HepG2 (cell line): ENCODE data around the gene SH3D19. TPM values are rescaled to one million over a fixed set of nuclear protein-coding genes. Genes with fewer than 3 reads are reported as not detected.

ENCODE experiments used
- BHLHE40 ChIP-seq: IDR thresholded peaks from 2 replicates; pipeline ENCODE4 v1.6.1; 2011; ENCODE audit warnings: low read length, improper control_type of control experiment
- CBX5 ChIP-seq: sonication (generic); formaldehyde crosslinking; IDR thresholded peaks from 2 replicates; pipeline ENCODE4 v1.4.0; 2020; ENCODE audit warnings: missing genetic modification reagents, borderline replicate concordance
- HNRNPH1 ChIP-seq: fragments of 200-400 bp; formaldehyde crosslinking; optimal IDR thresholded peaks from 2 replicates; pipeline ENCODE3; 2017; ENCODE audit warnings: mild to moderate bottlenecking, low read depth, low read length
- KDM6A ChIP-seq: IDR thresholded peaks from 2 replicates; pipeline ENCODE4 v1.6.1; 2016; ENCODE audit warnings: low read depth
- MAF1 ChIP-seq: sonication (generic); formaldehyde crosslinking; IDR thresholded peaks from 2 replicates; pipeline ENCODE4 v1.5.0; 2020; ENCODE audit warnings: missing genetic modification reagents, borderline replicate concordance
- MAFK ChIP-seq, 2 experiments: IDR thresholded peaks in 1 of 2; conservative IDR thresholded peaks in 1 of 2; 2 replicates each; pipeline ENCODE4 v1.6.1; 2011; ENCODE audit warnings: improper control_type of control experiment in 2 of 2, low read length in 2 of 2
- MEIS2 ChIP-seq: sonication (generic); formaldehyde crosslinking; IDR thresholded peaks from 2 replicates; pipeline ENCODE4 v1.9.0; 2021; ENCODE audit warnings: mild to moderate bottlenecking, missing genetic modification reagents
- MTF2 ChIP-seq: sonication (generic); formaldehyde crosslinking; IDR thresholded peaks from 2 replicates; pipeline ENCODE4 v1.5.0; 2020; ENCODE audit warnings: missing genetic modification reagents, borderline replicate concordance
- NFRKB ChIP-seq: fragments of 450-650 bp; IDR thresholded peaks from 2 replicates; pipeline ENCODE4 v1.6.1; 2017
- NFYC ChIP-seq: IDR thresholded peaks from 2 replicates; pipeline ENCODE4 v1.6.1; 2016; ENCODE audit warnings: missing genetic modification reagents, missing compliant biosample characterization
- NR2F1 ChIP-seq, 2 experiments: fragments of 450-650 bp in 1 of 2; formaldehyde crosslinking in 1 of 2; IDR thresholded peaks; 2 replicates each; pipeline versions ENCODE4 v1.5.0 to v1.6.1; 2016 to 2020; ENCODE audit warnings: mild to moderate bottlenecking in 1 of 2, missing compliant biosample characterization in 1 of 2, missing genetic modification reagents in 1 of 2, moderate library complexity in 1 of 2
- NRL ChIP-seq: sonication (generic); formaldehyde crosslinking; IDR thresholded peaks from 2 replicates; pipeline ENCODE4 v1.5.0; 2020; ENCODE audit warnings: missing genetic modification reagents, mild to moderate bottlenecking, moderate library complexity, borderline replicate concordance
- POLR2G ChIP-seq: fragments of 200-400 bp; formaldehyde crosslinking; IDR thresholded peaks from 2 replicates; pipeline ENCODE4 v1.6.1; 2018; ENCODE audit warnings: mild to moderate bottlenecking, low read depth, low read length, moderate library complexity
- TBX2 ChIP-seq: sonication (generic); formaldehyde crosslinking; IDR thresholded peaks from 2 replicates; pipeline ENCODE4 v1.5.0; 2020; ENCODE audit warnings: missing genetic modification reagents, mild to moderate bottlenecking, borderline replicate concordance
- TBX3 ChIP-seq: fragments of 450-650 bp; IDR thresholded peaks from 2 replicates; pipeline ENCODE4 v1.6.1; 2017; ENCODE audit warnings: antibody characterized with exemption, mild to moderate bottlenecking, inconsistent platforms, borderline replicate concordance
- TCF7 ChIP-seq: sonication (generic); IDR thresholded peaks from 2 replicates; pipeline ENCODE4 v1.6.1; 2016; ENCODE audit warnings: antibody characterized with exemption, low read depth
- TOPORS ChIP-seq: sonication (generic); formaldehyde crosslinking; IDR thresholded peaks from 2 replicates; pipeline ENCODE4 v1.8.0; 2023; ENCODE audit warnings: mild to moderate bottlenecking, missing genetic modification reagents
- TRAFD1 ChIP-seq: sonication (generic); formaldehyde crosslinking; IDR thresholded peaks from 2 replicates; pipeline ENCODE4 v1.5.1; 2020; ENCODE audit warnings: missing genetic modification reagents, mild to moderate bottlenecking, borderline replicate concordance
- UBTF ChIP-seq: sonication (generic); formaldehyde crosslinking; IDR thresholded peaks from 2 replicates; pipeline ENCODE4 v1.4.0; 2020; ENCODE audit warnings: mild to moderate bottlenecking, missing genetic modification reagents
- ZNF256 ChIP-seq: sonication (generic); formaldehyde crosslinking; conservative IDR thresholded peaks from 2 replicates; pipeline ENCODE4 v1.4.0; 2020; ENCODE audit warnings: missing genetic modification reagents
- ZNF329 ChIP-seq: sonication (generic); formaldehyde crosslinking; IDR thresholded peaks from 2 replicates; pipeline ENCODE4 v1.9.0; 2021; ENCODE audit warnings: low read depth, mild to moderate bottlenecking, missing genetic modification reagents
- ZNF350 ChIP-seq: sonication (generic); formaldehyde crosslinking; IDR thresholded peaks from 2 replicates; pipeline ENCODE4 v1.4.0; 2020; ENCODE audit warnings: mild to moderate bottlenecking, low read depth, missing genetic modification reagents, borderline replicate concordance
- ZNF660 ChIP-seq: sonication (generic); formaldehyde crosslinking; IDR thresholded peaks from 2 replicates; pipeline ENCODE4 v1.5.1; 2020; ENCODE audit warnings: mild to moderate bottlenecking, low read depth, missing genetic modification reagents, borderline replicate concordance
- ZNF691 ChIP-seq: sonication (generic); formaldehyde crosslinking; IDR thresholded peaks from 2 replicates; pipeline ENCODE4 v1.4.0; 2020; ENCODE audit warnings: missing genetic modification reagents, low read depth, mild to moderate bottlenecking, borderline replicate concordance
- ZNF703 ChIP-seq: sonication (generic); formaldehyde crosslinking; IDR thresholded peaks from 2 replicates; pipeline ENCODE4 v1.5.1; 2020; ENCODE audit warnings: missing genetic modification reagents, mild to moderate bottlenecking, moderate library complexity, borderline replicate concordance
- ZNF850 ChIP-seq: sonication (generic); formaldehyde crosslinking; conservative IDR thresholded peaks from 2 replicates; pipeline ENCODE4 v1.9.0; 2021; ENCODE audit warnings: mild to moderate bottlenecking, missing genetic modification reagents
- ZSCAN20 ChIP-seq: sonication (generic); formaldehyde crosslinking; IDR thresholded peaks from 2 replicates; pipeline ENCODE4 v1.4.0; 2020; ENCODE audit warnings: missing genetic modification reagents, mild to moderate bottlenecking, borderline replicate concordance
- polyA plus RNA-seq, 8 experiments: library from polyadenylated mRNA; depleted of rRNA in 3 of 8; stranded (reverse) in 7 of 8; unstranded in 1 of 8; fragments of >200 nt; fragmentation: Illumina TruSeq in 4 of 8; extraction: Trizol in 4 of 8; gene quantifications; 2 replicates each; pipeline versions ENCODE4 v1.2.1 to v1.2.3, GENCODE V29; 2011 to 2016; ENCODE audit warnings: low read depth in 4 of 8, missing spikeins in 1 of 8, mixed read lengths in 1 of 8; ENCODE audit not compliant: insufficient read depth in 1 of 8
- total RNA-seq, 5 experiments: library from RNA; depleted of rRNA; stranded (reverse); fragments of >200 nt; fragmentation: Illumina TruSeq; extraction: Trizol; gene quantifications; 2 replicates each; pipeline ENCODE4 v1.2.3, GENCODE V29; 2016; ENCODE audit warnings: low read depth in 1 of 5

SH3D19 gene
- total and polyA plus RNA-seq, 2 of the 13 experiments (the other 11 are each of a cell fraction or from before 2014, with no cell fraction given) = 31.2 to 38.0 TPM

GRCh38 chr4:151204925-151205524 lies 120.4 kb downstream of the SH3D19 start (continued):
- TF ChIP-seq TRAFD1 (CRISPR knock-in tag) = no peak
- peak; percentile 83 for TF ChIP-seq KDM6A (CRISPR knock-in tag)
- no peak for TF ChIP-seq ZNF703 (CRISPR knock-in tag)
- TF ChIP-seq TOPORS (CRISPR knock-in tag) = 0 out of 2 replicates have a peak, but pooled peaks have one; percentile 29
- peak; percentile 52; the same call in 1 of the 2 replicates for TF ChIP-seq MEIS2
- peak; percentile 77 for TF ChIP-seq TCF7
- TF ChIP-seq MAFK (conservative IDR thresholded peaks at IDR 0.05 in 1 of 2, IDR thresholded peaks at IDR 0.05 in 1 of 2; ENCODE audit: low read length in 2 of 2) = no peak
- TF ChIP-seq NRL (CRISPR knock-in tag) = no peak
- TF ChIP-seq CBX5 (CRISPR knock-in tag) = 0 out of 2 replicates have a peak, but pooled peaks have one; percentile 49
- TF ChIP-seq ZNF329 (CRISPR knock-in tag) = no peak
- no peak; the same call in 1 of the 2 replicates for TF ChIP-seq UBTF
- no peak for TF ChIP-seq MAF1 (CRISPR knock-in tag)
- TF ChIP-seq NFYC (CRISPR knock-in tag) = no peak
- peak; percentile 66; the same call in 1 of the 2 replicates for TF ChIP-seq ZNF691
- no peak for TF ChIP-seq ZNF850 (CRISPR knock-in tag)
- TF ChIP-seq NFRKB = no peak
- no peak for TF ChIP-seq BHLHE40
- TF ChIP-seq POLR2G = no peak
- no peak for TF ChIP-seq ZNF660 (CRISPR knock-in tag)
- no peak for TF ChIP-seq ZNF256
- TF ChIP-seq MTF2 = no peak
- no peak for TF ChIP-seq HNRNPH1
- TF ChIP-seq ZSCAN20 = no peak
- peak in 1 of 2 experiments; percentile 23; a peak in 1 of 4 replicates for TF ChIP-seq NR2F1 (CRISPR knock-in tag; IDR thresholded peaks at IDR 0.05)
- peak; percentile 74; the same call in 1 of the 2 replicates for TF ChIP-seq TBX2 (CRISPR knock-in tag)
- TF ChIP-seq ZNF350 (CRISPR knock-in tag) = peak; percentile 71
- TF ChIP-seq TBX3 = no peak
